Measurements from ENCODE around the gene KCNC1. TPM values are rescaled to one million over a fixed set of nuclear protein-coding genes. Genes with fewer than 3 reads are reported as not detected.

Gene KCNC1
- total and polyA plus RNA-seq, 2 donors (not counting 1 experiment from before 2014, with no cell fraction given) = under 0.01 TPM; not detected in 1

DNA sequence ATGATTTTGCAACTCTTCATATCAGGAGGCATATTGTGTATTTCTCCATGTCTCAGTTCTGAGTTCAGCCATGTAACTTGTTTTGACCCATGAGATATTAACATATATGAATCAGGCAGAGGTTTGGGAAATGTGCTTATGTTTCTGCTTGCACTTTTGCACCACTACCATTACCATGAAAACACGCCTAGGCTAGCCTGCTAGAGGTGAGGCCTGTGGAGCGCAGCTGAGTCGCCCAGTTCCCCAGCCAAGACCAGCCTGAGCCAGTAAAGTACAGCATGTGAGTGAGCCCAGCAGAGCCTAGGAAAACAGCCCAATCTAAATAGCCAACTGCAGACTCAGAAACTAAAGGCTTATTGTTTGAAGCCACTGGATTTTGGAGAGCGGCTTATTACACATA, 33.6 kb upstream of the KCNC1 start:
- peaks cover 14% of the 10 kb centered on the region for H3K27me3 ChIP-seq (ENCODE audit: control insufficient read depth, insufficient read depth, low read length)
- no peaks in the 10 kb centered on the region for H3K79me2 ChIP-seq (ENCODE audit: control insufficient read depth, insufficient read depth, low read length)
- H4K20me1 ChIP-seq (ENCODE audit: control insufficient read depth, extremely low read depth, insufficient read depth, low read length) = no peaks in the 10 kb centered on the region
- DNase-seq (ENCODE audit: low read depth in 2 of 2) = no peak
- H3K27ac ChIP-seq (ENCODE audit: insufficient read depth, low read length) = no peak overlapping the region
- no peak overlapping the region for H3K4me2 ChIP-seq (ENCODE audit: extremely low read depth, insufficient read depth, low read length)
- H3K9me3 ChIP-seq (ENCODE audit: control insufficient read depth, insufficient read depth, low read depth, low read length) = no peaks in the 10 kb centered on the region
- H3K9ac ChIP-seq (ENCODE audit: insufficient read depth, low read length) = no peak overlapping the region
- no peak overlapping the region for H3K4me3 ChIP-seq (replicated peaks in 1 of 4; ENCODE audit: control extremely low read depth in 1 of 4, insufficient read depth in 1 of 4, low read depth in 3 of 4, low read length in 4 of 4)
- H3K4me1 ChIP-seq (ENCODE audit: control insufficient read depth, extremely low read depth, insufficient read depth, low read length) = no peaks in the 10 kb centered on the region
- no peaks in the 10 kb centered on the region for H3K36me3 ChIP-seq (ENCODE audit: control insufficient read depth, insufficient read depth, low read length)
- no peak for TF ChIP-seq EZH2 (IDR thresholded peaks at IDR 0.05; ENCODE audit: low read length, missing control alignments)
- TF ChIP-seq, protein P1, sequence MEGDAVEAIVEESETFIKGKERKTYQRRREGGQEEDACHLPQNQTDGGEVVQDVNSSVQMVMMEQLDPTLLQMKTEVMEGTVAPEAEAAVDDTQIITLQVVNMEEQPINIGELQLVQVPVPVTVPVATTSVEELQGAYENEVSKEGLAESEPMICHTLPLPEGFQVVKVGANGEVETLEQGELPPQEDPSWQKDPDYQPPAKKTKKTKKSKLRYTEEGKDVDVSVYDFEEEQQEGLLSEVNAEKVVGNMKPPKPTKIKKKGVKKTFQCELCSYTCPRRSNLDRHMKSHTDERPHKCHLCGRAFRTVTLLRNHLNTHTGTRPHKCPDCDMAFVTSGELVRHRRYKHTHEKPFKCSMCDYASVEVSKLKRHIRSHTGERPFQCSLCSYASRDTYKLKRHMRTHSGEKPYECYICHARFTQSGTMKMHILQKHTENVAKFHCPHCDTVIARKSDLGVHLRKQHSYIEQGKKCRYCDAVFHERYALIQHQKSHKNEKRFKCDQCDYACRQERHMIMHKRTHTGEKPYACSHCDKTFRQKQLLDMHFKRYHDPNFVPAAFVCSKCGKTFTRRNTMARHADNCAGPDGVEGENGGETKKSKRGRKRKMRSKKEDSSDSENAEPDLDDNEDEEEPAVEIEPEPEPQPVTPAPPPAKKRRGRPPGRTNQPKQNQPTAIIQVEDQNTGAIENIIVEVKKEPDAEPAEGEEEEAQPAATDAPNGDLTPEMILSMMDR (conservative IDR thresholded peaks at IDR 0.05 in 1 of 2, IDR thresholded peaks at IDR 0.05 in 1 of 2; ENCODE audit: low read depth in 1 of 2, low read length in 2 of 2) = no peak
- no peak overlapping the region for H2AFZ ChIP-seq (ENCODE audit: low read length)

DNA sequence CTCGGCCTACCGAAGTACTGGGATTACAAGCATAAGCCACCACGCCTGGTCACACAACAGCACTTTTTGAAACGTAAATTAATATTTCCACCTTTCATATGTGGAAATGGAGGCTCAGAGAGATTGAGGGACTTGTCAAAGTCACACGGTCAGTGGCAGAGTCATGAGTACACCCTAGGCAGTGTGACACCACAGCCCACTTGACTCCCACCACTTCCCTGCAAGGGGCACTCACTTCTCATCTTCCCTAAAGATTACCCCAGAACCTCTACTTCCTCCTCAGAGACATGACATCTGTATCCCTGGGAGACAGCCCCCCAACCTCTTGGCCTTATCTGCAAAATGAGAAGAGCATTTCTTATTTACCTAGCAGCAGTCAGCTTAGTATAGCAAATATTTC, 31.7 kb upstream of the KCNC1 start:
- Histone ChIP-seq H3K9ac (ENCODE audit: insufficient read depth, low read length) (no peak overlapping the region), H3K4me3 (replicated peaks in 1 of 4; ENCODE audit: control extremely low read depth in 1 of 4, insufficient read depth in 1 of 4, low read depth in 3 of 4, low read length in 4 of 4) (no peak overlapping the region), H3K79me2 (ENCODE audit: control insufficient read depth, insufficient read depth, low read length) (no peaks in the 10 kb centered on the region), H3K4me1 (ENCODE audit: control insufficient read depth, extremely low read depth, insufficient read depth, low read length) (no peaks in the 10 kb centered on the region), H3K27ac (ENCODE audit: insufficient read depth, low read length) (no peak overlapping the region), H3K27me3 (ENCODE audit: control insufficient read depth, insufficient read depth, low read length) (peaks cover 2% of the 10 kb centered on the region), H4K20me1 (ENCODE audit: control insufficient read depth, extremely low read depth, insufficient read depth, low read length) (no peaks in the 10 kb centered on the region), H3K4me2 (ENCODE audit: extremely low read depth, insufficient read depth, low read length) (no peak overlapping the region), H2AFZ (ENCODE audit: low read length) (no peak overlapping the region), H3K9me3 (ENCODE audit: control insufficient read depth, insufficient read depth, low read depth, low read length) (no peaks in the 10 kb centered on the region), H3K36me3 (ENCODE audit: control insufficient read depth, insufficient read depth, low read length) (no peaks in the 10 kb centered on the region)
- no peak for TF ChIP-seq EZH2 (IDR thresholded peaks at IDR 0.05; ENCODE audit: low read length, missing control alignments)
- TF ChIP-seq, protein P1 (conservative IDR thresholded peaks at IDR 0.05 in 1 of 2, IDR thresholded peaks at IDR 0.05 in 1 of 2; ENCODE audit: low read depth in 1 of 2, low read length in 2 of 2) = no peak
- no peak for DNase-seq (ENCODE audit: low read depth in 2 of 2)

DNA sequence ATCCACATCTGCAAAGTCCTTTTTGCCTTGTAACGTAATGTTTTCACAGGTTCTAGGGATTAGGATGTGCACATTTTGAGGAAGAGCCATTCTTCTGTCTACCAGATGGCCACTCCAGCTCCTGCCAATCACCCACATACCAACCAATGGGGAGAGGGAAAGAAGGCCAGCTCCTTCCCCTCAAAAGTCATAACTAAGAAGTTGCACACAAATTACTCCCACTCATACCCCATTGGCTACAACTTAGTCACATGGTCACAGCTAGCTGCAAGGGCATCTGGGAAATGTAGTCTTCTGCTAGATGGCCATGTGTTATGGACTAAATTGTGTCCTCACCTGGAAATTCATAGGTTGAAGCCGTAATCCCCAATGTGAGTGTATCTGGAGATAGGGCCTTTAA, 30.6 kb upstream of the KCNC1 start:
- Histone ChIP-seq H2AFZ (ENCODE audit: low read length) (no peak overlapping the region), H3K79me2 (ENCODE audit: control insufficient read depth, insufficient read depth, low read length) (no peaks in the 10 kb centered on the region), H3K4me2 (ENCODE audit: extremely low read depth, insufficient read depth, low read length) (no peak overlapping the region), H3K4me1 (ENCODE audit: control insufficient read depth, extremely low read depth, insufficient read depth, low read length) (no peaks in the 10 kb centered on the region), H3K4me3 (replicated peaks in 1 of 4; ENCODE audit: control extremely low read depth in 1 of 4, insufficient read depth in 1 of 4, low read depth in 3 of 4, low read length in 4 of 4) (no peak overlapping the region), H3K9me3 (ENCODE audit: control insufficient read depth, insufficient read depth, low read depth, low read length) (no peaks in the 10 kb centered on the region), H4K20me1 (ENCODE audit: control insufficient read depth, extremely low read depth, insufficient read depth, low read length) (no peaks in the 10 kb centered on the region), H3K9ac (ENCODE audit: insufficient read depth, low read length) (no peak overlapping the region), H3K27me3 (ENCODE audit: control insufficient read depth, insufficient read depth, low read length) (peaks cover 2% of the 10 kb centered on the region), H3K27ac (ENCODE audit: insufficient read depth, low read length) (no peak overlapping the region), H3K36me3 (ENCODE audit: control insufficient read depth, insufficient read depth, low read length) (no peaks in the 10 kb centered on the region)
- DNase-seq (ENCODE audit: low read depth in 2 of 2) = peak in 1 of 2 donors; percentile 26
- TF ChIP-seq EZH2 (IDR thresholded peaks at IDR 0.05; ENCODE audit: low read length, missing control alignments) = no peak
- TF ChIP-seq, protein P1 (conservative IDR thresholded peaks at IDR 0.05 in 1 of 2, IDR thresholded peaks at IDR 0.05 in 1 of 2; ENCODE audit: low read depth in 1 of 2, low read length in 2 of 2) = no peak
